Measurements from ENCODE around the gene DDX28.

DNA sequence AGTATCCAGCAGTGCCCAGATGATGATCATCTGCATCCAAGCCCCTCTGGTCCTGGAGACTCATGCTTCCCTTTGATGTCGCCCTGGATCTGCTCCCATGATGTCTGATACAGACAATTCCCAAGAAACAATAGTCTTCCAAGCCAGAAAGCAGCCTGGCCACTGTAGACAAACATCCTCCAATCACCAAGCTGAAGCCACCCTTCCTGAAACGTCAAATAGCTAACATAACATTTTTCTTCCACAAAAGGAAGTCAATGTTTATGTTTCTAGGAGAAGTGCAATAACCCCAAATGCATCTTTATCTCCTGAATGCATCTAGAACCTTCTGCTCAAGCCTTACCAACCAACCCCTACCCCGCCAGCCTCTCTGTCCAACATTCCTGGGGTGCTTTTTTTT lies 22.6 kb downstream of the DDX28 start:
- TF ChIP-seq, protein P1, sequence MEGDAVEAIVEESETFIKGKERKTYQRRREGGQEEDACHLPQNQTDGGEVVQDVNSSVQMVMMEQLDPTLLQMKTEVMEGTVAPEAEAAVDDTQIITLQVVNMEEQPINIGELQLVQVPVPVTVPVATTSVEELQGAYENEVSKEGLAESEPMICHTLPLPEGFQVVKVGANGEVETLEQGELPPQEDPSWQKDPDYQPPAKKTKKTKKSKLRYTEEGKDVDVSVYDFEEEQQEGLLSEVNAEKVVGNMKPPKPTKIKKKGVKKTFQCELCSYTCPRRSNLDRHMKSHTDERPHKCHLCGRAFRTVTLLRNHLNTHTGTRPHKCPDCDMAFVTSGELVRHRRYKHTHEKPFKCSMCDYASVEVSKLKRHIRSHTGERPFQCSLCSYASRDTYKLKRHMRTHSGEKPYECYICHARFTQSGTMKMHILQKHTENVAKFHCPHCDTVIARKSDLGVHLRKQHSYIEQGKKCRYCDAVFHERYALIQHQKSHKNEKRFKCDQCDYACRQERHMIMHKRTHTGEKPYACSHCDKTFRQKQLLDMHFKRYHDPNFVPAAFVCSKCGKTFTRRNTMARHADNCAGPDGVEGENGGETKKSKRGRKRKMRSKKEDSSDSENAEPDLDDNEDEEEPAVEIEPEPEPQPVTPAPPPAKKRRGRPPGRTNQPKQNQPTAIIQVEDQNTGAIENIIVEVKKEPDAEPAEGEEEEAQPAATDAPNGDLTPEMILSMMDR (IDR thresholded peaks at IDR 0.05; ENCODE audit: low read depth, low read length) = no peak
- no peak for TF ChIP-seq POLR2A (IDR thresholded peaks at IDR 0.05; ENCODE audit: extremely low read depth, insufficient read length)

Measured in NB4 (cell line).